GM23338 (cell line): ENCODE measurements around the gene AHDC1.

Experiments used
- CREB1 ChIP-seq: fragments of 250-450 bp; sonication (Bioruptor Pico); IDR thresholded peaks from 2 replicates; pipeline ENCODE4 v1.5.0; 2020; ENCODE audit warnings: low read depth, mild to moderate bottlenecking, moderate library complexity
- EZH2 ChIP-seq: fragments of 200-600 bp; sonication (generic); IDR thresholded peaks from one replicate; pipeline ENCODE4 v1.8.0; 2017; ENCODE audit warnings: antibody characterized with exemption, mild to moderate bottlenecking, low read depth; ENCODE audit not compliant: unreplicated experiment
- EZH2phosphoT487 ChIP-seq: fragments of 200-600 bp; sonication (generic); IDR thresholded peaks from one replicate; pipeline ENCODE4 v1.8.1; 2018; ENCODE audit warnings: antibody characterized with exemption; ENCODE audit not compliant: unreplicated experiment
- JUNB ChIP-seq: IDR thresholded peaks from one replicate; pipeline ENCODE4 v1.6.1; 2016; ENCODE audit warnings: antibody characterized with exemption; ENCODE audit not compliant: unreplicated experiment
- POLR2AphosphoS5 ChIP-seq: IDR thresholded peaks from 2 replicates; pipeline ENCODE4 v1.6.1; 2016; ENCODE audit warnings: antibody characterized with exemption, low read depth
- TF ChIP-seq, protein P1 (sequence below), 2 experiments: fragments of 200-600 bp in 1 of 2; sonication (generic) in 1 of 2; conservative IDR thresholded peaks; 2 replicates each; pipeline versions ENCODE4 v1.5.1 to v1.6.1; 2016 to 2017; ENCODE audit warnings: antibody characterized with exemption in 2 of 2, low read depth in 2 of 2, mild to moderate bottlenecking in 2 of 2, moderate library complexity in 1 of 2
- TF ChIP-seq, protein P2 (sequence below): IDR thresholded peaks from one replicate; pipeline ENCODE4 v1.6.1; 2018; ENCODE audit warnings: antibody characterized with exemption; ENCODE audit not compliant: unreplicated experiment

- TF ChIP-seq, protein P1, sequence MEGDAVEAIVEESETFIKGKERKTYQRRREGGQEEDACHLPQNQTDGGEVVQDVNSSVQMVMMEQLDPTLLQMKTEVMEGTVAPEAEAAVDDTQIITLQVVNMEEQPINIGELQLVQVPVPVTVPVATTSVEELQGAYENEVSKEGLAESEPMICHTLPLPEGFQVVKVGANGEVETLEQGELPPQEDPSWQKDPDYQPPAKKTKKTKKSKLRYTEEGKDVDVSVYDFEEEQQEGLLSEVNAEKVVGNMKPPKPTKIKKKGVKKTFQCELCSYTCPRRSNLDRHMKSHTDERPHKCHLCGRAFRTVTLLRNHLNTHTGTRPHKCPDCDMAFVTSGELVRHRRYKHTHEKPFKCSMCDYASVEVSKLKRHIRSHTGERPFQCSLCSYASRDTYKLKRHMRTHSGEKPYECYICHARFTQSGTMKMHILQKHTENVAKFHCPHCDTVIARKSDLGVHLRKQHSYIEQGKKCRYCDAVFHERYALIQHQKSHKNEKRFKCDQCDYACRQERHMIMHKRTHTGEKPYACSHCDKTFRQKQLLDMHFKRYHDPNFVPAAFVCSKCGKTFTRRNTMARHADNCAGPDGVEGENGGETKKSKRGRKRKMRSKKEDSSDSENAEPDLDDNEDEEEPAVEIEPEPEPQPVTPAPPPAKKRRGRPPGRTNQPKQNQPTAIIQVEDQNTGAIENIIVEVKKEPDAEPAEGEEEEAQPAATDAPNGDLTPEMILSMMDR (conservative IDR thresholded peaks at IDR 0.05; ENCODE audit: low read depth in 2 of 2): no peak
- TF ChIP-seq, protein P2, sequence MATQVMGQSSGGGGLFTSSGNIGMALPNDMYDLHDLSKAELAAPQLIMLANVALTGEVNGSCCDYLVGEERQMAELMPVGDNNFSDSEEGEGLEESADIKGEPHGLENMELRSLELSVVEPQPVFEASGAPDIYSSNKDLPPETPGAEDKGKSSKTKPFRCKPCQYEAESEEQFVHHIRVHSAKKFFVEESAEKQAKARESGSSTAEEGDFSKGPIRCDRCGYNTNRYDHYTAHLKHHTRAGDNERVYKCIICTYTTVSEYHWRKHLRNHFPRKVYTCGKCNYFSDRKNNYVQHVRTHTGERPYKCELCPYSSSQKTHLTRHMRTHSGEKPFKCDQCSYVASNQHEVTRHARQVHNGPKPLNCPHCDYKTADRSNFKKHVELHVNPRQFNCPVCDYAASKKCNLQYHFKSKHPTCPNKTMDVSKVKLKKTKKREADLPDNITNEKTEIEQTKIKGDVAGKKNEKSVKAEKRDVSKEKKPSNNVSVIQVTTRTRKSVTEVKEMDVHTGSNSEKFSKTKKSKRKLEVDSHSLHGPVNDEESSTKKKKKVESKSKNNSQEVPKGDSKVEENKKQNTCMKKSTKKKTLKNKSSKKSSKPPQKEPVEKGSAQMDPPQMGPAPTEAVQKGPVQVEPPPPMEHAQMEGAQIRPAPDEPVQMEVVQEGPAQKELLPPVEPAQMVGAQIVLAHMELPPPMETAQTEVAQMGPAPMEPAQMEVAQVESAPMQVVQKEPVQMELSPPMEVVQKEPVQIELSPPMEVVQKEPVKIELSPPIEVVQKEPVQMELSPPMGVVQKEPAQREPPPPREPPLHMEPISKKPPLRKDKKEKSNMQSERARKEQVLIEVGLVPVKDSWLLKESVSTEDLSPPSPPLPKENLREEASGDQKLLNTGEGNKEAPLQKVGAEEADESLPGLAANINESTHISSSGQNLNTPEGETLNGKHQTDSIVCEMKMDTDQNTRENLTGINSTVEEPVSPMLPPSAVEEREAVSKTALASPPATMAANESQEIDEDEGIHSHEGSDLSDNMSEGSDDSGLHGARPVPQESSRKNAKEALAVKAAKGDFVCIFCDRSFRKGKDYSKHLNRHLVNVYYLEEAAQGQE: no peak
- TF ChIP-seq POLR2AphosphoS5: no peak
- no peak for TF ChIP-seq CREB1 (CRISPR knock-in tag)
- no peak for TF ChIP-seq JUNB
- no peak for TF ChIP-seq EZH2
- TF ChIP-seq EZH2phosphoT487: no peak
These were observed 14.5 kb downstream of the AHDC1 start for GRCh38 chr1:27589441-27589840.
